ENCODE measurements around the gene PFKFB3.
A peak's percentile ranks its signal among the peaks of the same experiment; 100 is the strongest.

PFKFB3 gene

GRCh38 chr10:6202684-6203330, at the start of gene PFKFB3:
TSS of gene PFKFB3 (plus strand) at chr10:6202932. CDS start at chr10:6203261, 329 bp downstream.
- peak; percentile 99 for DNase-seq (ENCODE audit: low spot score)
- TF ChIP-seq, protein P1, sequence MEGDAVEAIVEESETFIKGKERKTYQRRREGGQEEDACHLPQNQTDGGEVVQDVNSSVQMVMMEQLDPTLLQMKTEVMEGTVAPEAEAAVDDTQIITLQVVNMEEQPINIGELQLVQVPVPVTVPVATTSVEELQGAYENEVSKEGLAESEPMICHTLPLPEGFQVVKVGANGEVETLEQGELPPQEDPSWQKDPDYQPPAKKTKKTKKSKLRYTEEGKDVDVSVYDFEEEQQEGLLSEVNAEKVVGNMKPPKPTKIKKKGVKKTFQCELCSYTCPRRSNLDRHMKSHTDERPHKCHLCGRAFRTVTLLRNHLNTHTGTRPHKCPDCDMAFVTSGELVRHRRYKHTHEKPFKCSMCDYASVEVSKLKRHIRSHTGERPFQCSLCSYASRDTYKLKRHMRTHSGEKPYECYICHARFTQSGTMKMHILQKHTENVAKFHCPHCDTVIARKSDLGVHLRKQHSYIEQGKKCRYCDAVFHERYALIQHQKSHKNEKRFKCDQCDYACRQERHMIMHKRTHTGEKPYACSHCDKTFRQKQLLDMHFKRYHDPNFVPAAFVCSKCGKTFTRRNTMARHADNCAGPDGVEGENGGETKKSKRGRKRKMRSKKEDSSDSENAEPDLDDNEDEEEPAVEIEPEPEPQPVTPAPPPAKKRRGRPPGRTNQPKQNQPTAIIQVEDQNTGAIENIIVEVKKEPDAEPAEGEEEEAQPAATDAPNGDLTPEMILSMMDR (IDR thresholded peaks at IDR 0.05; ENCODE audit: extremely low read depth, missing control alignments) = peak; percentile 95

- DNase-seq (ENCODE audit: low spot score) = no peak
- TF ChIP-seq, protein P1 (IDR thresholded peaks at IDR 0.05; ENCODE audit: extremely low read depth, missing control alignments) = no peak
These were observed 48.9 kb upstream of the PFKFB3 start for GRCh38 chr10:6153845-6154244.

GRCh38 chr10:6154566-6154965, 48.2 kb upstream of the PFKFB3 start:
- TF ChIP-seq, protein P1 (IDR thresholded peaks at IDR 0.05; ENCODE audit: extremely low read depth, missing control alignments) = no peak
- DNase-seq (ENCODE audit: low spot score) = no peak

DNA sequence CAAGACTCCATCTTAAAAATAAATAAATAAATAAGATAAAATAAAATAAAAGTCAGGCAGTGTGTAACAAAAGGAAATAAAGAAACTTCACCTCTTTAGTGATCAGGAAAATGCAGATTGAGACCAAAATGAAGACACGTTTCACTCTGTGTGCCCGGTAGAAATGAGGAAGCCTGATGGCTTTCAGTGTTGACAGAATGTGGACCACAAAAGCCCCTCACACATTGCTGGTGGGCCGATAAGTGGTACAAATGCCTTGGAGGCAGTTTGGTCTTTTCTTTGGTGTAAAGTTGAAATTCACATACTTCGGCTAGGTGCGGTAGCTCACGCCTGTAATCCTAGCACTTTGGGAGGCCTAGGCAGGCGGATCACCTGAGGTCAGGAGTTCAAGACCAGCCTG, 44.5 kb upstream of the PFKFB3 start:
- no peak for DNase-seq (ENCODE audit: low spot score)
- TF ChIP-seq, protein P1 (IDR thresholded peaks at IDR 0.05; ENCODE audit: extremely low read depth, missing control alignments) = no peak

GRCh38 chr10:6161921-6162320, 40.8 kb upstream of the PFKFB3 start:
- TF ChIP-seq, protein P1 (IDR thresholded peaks at IDR 0.05; ENCODE audit: extremely low read depth, missing control alignments) = no peak
- no peak for DNase-seq (ENCODE audit: low spot score)

GRCh38 chr10:6162589-6163356, 40.0 kb upstream of the PFKFB3 start:
- TF ChIP-seq, protein P1 (IDR thresholded peaks at IDR 0.05; ENCODE audit: extremely low read depth, missing control alignments) = no peak
- DNase-seq (ENCODE audit: low spot score) = no peak

All from GM20000 (cell line).